Measurements from ENCODE around the gene OSMR. TPM values are rescaled to one million over a fixed set of nuclear protein-coding genes. Genes with fewer than 3 reads are reported as not detected.

The OSMR gene
- total RNA-seq, 4 donors from 2014 or later: 33.1 to 97.5 (median 42.8) TPM

DNA sequence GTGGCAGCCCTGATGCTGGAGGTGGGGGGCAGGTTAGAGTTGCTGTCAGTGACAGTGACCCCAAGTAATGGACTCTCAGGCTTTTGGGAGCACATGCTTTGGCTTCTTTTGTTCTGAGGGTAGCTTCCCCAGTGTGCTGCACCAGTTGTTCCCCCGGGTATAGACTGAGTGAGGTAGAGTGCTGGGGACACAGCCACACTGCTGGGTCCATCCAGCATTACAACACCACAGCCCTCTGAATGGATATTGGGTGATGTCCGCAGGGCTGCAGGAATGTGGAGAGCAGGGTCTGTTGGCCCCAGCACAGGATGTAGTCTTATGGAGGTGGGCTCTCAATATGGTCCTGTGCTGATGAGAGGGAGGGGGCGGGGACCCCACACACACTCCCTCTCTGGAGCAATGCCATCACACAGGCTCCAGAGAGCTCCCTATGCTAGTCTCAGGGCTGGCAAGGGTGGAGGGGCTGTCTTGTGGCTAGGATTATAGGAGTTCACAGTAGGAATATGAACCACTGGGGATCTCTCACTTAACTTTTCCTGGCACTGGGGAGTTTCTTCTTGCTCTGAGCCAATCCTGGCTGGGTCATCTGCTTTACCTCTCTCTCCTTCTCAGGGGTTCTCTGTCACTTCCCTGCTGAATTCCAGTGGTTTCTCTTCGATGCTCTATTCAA, 20.7 kb downstream of the OSMR start:
- Histone ChIP-seq H3K36me3 (peaks cover 0 to 41% (median 0%) of the 10 kb centered on the region in 3 donors), H3K4me1 (peaks cover 0 to 30% (median 4%) of the 10 kb centered on the region in 4 donors), H3K4me3 (no peak overlapping the region), H3K27ac (no peak overlapping the region), H3K9me3 (peaks cover 0 to 28% (median 9%) of the 10 kb centered on the region in 4 donors), H3K27me3 (no peaks in the 10 kb centered on the region)
- WGBS, 2 donors: 83 to 85% methylated on average over 4 of the region's 4 CpGs
- no peak for DNase-seq (ENCODE audit: low spot score in 2 of 2)
- TF ChIP-seq EP300 (IDR thresholded peaks at IDR 0.05) (no peak), POLR2A (IDR thresholded peaks at IDR 0.05) (no peak), CTCF (IDR thresholded peaks at IDR 0.05) (no peak)

GRCh38 chr5:38867032-38867398, 21.2 kb downstream of the OSMR start:
- no peak for TF ChIP-seq EP300 (IDR thresholded peaks at IDR 0.05)
- no peak for TF ChIP-seq CTCF (IDR thresholded peaks at IDR 0.05)
- TF ChIP-seq POLR2A (IDR thresholded peaks at IDR 0.05): no peak
- WGBS, 2 donors: 81 to 90% methylated on average over 1 of the region's 1 CpG
- H3K27ac ChIP-seq: no peak overlapping the region

DNA sequence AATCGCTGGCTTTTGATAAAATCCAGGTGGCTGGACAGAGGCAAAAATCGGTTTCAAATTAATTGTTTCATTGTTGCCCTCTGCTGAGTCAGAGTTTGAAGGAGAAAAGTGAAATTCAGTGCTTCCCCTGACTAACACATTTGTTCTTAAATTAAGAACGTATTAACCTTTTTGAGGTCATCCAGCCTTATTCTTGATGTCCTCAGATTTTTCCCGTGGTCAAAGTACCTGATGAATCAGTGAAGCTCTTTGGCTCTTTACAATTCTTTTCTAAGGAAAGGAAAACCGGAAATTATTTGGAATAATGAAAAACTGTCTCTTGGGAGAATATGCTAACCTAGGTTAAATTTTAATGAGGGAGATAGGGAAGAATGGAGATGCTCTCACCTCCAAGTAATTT, 21.6 kb downstream of the OSMR start:
- no peaks in the 10 kb centered on the region for H3K27me3 ChIP-seq
- no peak for TF ChIP-seq CTCF (IDR thresholded peaks at IDR 0.05)
- TF ChIP-seq EP300 (IDR thresholded peaks at IDR 0.05): no peak
- no peak for TF ChIP-seq POLR2A (IDR thresholded peaks at IDR 0.05)
- no peak overlapping the region for H3K4me3 ChIP-seq
- WGBS, 2 donors: 75 to 76% methylated on average over 5 of the region's 5 CpGs
- H3K9me3 ChIP-seq: peaks cover 0 to 26% (median 9%) of the 10 kb centered on the region in 4 donors
- H3K4me1 ChIP-seq: peaks cover 0 to 39% (median 4%) of the 10 kb centered on the region in 4 donors
- DNase-seq (ENCODE audit: low spot score in 2 of 2): no peak
- H3K27ac ChIP-seq: no peak overlapping the region
- peaks cover 0 to 39% (median 0%) of the 10 kb centered on the region in 3 donors for H3K36me3 ChIP-seq

More at GRCh38 chr5:38867032-38867398, 21.2 kb downstream of the OSMR start:
- H3K36me3 ChIP-seq: peaks cover 0 to 41% (median 0%) of the 10 kb centered on the region in 3 donors
- no peaks in the 10 kb centered on the region for H3K27me3 ChIP-seq
- peaks cover 0 to 28% (median 9%) of the 10 kb centered on the region in 4 donors for H3K9me3 ChIP-seq
- DNase-seq (ENCODE audit: low spot score in 2 of 2): no peak
- H3K4me3 ChIP-seq: no peak overlapping the region
- H3K4me1 ChIP-seq: peaks cover 0 to 35% (median 4%) of the 10 kb centered on the region in 4 donors

DNA sequence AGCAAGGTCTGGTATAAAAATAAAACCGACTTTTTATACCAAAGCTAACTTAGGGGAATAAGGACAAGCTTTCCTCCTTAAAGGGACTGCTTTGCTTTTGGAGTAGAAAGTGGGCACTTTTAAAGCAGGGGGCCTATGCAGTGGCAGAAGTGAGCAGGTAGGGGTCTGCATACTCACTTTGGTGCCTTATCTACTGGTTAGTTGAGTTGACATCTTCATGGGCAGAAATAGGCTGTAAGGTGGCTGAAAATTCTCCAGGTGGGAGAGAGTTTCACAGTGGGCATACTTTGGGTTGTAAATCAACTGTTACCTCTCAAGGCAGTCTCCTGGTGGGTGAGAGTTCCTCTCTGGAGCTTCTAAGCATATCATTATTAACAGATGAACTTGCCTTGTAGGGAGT, 24.8 kb downstream of the OSMR start:
- 93 to 96% methylated on average over 1 of the region's 1 CpG for WGBS, 2 donors
- Histone ChIP-seq H3K27ac (no peak overlapping the region), H3K27me3 (no peaks in the 10 kb centered on the region), H3K9me3 (peaks cover 0 to under 1% (median 0%) of the 10 kb centered on the region in 4 donors), H3K4me3 (no peak overlapping the region), H3K36me3 (peaks cover 0 to 38% (median 0%) of the 10 kb centered on the region in 3 donors), H3K4me1 (peaks cover 0 to 43% (median 7%) of the 10 kb centered on the region in 4 donors)
- DNase-seq (ENCODE audit: low spot score in 2 of 2): no peak
- TF ChIP-seq EP300 (IDR thresholded peaks at IDR 0.05): no peak
- no peak for TF ChIP-seq CTCF (IDR thresholded peaks at IDR 0.05)
- no peak for TF ChIP-seq POLR2A (IDR thresholded peaks at IDR 0.05)

- Histone ChIP-seq H3K27ac (peak overlapping the region in 1 of 4 donors; percentile 17), H3K27me3 (no peaks in the 10 kb centered on the region), H3K4me1 (peaks cover 0 to 40% (median 7%) of the 10 kb centered on the region in 4 donors), H3K9me3 (no peaks in the 10 kb centered on the region), H3K4me3 (no peak overlapping the region), H3K36me3 (peaks cover 0 to 43% (median 0%) of the 10 kb centered on the region in 3 donors)
- WGBS, 2 donors: 31 to 32% methylated on average over 2 of the region's 2 CpGs
- TF ChIP-seq EP300 (IDR thresholded peaks at IDR 0.05) (no peak), POLR2A (IDR thresholded peaks at IDR 0.05) (no peak), CTCF (IDR thresholded peaks at IDR 0.05) (no peak)
- DNase-seq (ENCODE audit: low spot score in 2 of 2): no peak
Measured at GRCh38 chr5:38871058-38871605, 25.3 kb downstream of the OSMR start.

Measured in tibial nerve (tissue), 4 donors.